ENCODE results near the gene AK3.

Gene AK3

DNA sequence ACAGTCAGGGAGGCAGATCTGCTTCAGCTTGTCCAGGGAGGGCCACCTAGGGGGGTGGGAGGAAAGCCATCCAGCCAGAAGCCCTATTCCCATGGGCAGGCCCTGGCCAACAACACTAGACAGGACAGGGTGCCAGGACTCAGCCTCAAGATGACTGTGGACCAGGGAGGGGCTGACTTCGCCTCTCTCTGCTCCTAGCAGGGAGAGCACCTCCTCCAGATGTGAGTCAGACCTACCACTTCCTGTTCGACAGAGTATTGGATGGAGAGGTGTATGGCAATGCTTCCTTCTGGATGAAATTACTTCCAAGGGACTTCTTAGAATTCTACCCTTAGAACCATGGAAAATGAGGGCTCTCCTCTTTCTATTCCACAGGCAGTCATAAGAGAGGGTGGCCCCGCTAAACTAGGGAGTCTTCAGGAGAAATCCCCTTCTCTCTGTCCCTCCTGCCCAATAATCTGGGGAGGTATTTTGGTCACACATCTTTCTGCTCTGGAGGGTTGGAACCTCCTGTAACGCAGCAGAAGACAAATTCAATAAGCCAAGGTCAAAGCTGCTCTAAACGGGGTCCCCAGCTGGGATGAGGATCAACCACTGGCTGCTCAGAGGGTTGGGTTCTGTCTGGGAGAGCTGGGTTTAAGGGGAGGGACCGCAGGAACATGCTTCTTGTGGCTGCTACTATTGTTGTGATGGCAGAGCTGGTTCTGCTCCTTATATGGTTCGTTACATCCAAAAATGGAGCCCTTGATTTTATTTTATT lies 28.5 kb upstream of the AK3 start:
- ATAC-seq (ENCODE audit: low read depth), result peak; percentile 94
- Histone ChIP-seq H3K36me3 (ENCODE audit: low read depth) (no peaks in the 10 kb centered on the region), H3K4me1 (ENCODE audit: insufficient read depth, poor library complexity, severe bottlenecking) (no peaks in the 10 kb centered on the region), H3K9me3 (ENCODE audit: severe bottlenecking) (no peaks in the 10 kb centered on the region), H3K4me3 (ENCODE audit: severe bottlenecking) (no peak overlapping the region), H3K27me3 (ENCODE audit: insufficient read depth, poor library complexity, severe bottlenecking) (no peaks in the 10 kb centered on the region), H3K27ac (ENCODE audit: poor library complexity, severe bottlenecking) (no peak overlapping the region)
- TF ChIP-seq, protein P1, sequence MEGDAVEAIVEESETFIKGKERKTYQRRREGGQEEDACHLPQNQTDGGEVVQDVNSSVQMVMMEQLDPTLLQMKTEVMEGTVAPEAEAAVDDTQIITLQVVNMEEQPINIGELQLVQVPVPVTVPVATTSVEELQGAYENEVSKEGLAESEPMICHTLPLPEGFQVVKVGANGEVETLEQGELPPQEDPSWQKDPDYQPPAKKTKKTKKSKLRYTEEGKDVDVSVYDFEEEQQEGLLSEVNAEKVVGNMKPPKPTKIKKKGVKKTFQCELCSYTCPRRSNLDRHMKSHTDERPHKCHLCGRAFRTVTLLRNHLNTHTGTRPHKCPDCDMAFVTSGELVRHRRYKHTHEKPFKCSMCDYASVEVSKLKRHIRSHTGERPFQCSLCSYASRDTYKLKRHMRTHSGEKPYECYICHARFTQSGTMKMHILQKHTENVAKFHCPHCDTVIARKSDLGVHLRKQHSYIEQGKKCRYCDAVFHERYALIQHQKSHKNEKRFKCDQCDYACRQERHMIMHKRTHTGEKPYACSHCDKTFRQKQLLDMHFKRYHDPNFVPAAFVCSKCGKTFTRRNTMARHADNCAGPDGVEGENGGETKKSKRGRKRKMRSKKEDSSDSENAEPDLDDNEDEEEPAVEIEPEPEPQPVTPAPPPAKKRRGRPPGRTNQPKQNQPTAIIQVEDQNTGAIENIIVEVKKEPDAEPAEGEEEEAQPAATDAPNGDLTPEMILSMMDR (IDR thresholded peaks at IDR 0.05; ENCODE audit: poor library complexity, severe bottlenecking), result no peak
- no peak for DNase-seq (ENCODE audit: low spot score)

DNA sequence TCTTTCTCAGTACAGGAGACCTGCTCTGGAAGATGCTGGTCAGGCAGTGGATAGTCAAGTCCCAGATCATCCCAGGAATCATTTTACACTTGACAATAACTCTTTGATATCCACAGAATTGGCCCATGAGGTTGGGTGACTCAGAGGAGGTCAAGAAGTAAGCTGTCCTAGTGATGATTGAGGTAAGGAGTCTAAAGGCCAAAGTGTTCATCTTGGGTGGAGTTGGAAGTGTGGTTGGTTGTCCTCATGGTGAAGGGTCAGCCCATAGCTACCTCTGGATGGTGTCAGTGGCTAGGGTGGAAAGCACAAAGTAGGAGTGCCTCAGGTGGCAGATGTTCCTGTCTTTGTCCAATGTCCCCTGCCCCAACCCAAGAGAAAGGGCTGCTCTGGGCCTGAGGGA lies 27.7 kb upstream of the AK3 start:
- DNase-seq (ENCODE audit: low spot score), result no peak
- Histone ChIP-seq H3K4me3 (ENCODE audit: severe bottlenecking) (no peak overlapping the region), H3K36me3 (ENCODE audit: low read depth) (no peaks in the 10 kb centered on the region), H3K27me3 (ENCODE audit: insufficient read depth, poor library complexity, severe bottlenecking) (no peaks in the 10 kb centered on the region), H3K27ac (ENCODE audit: poor library complexity, severe bottlenecking) (no peak overlapping the region), H3K4me1 (ENCODE audit: insufficient read depth, poor library complexity, severe bottlenecking) (no peaks in the 10 kb centered on the region), H3K9me3 (ENCODE audit: severe bottlenecking) (no peaks in the 10 kb centered on the region)
- TF ChIP-seq, protein P1 (IDR thresholded peaks at IDR 0.05; ENCODE audit: poor library complexity, severe bottlenecking), result no peak
- ATAC-seq (ENCODE audit: low read depth), result no peak

DNA sequence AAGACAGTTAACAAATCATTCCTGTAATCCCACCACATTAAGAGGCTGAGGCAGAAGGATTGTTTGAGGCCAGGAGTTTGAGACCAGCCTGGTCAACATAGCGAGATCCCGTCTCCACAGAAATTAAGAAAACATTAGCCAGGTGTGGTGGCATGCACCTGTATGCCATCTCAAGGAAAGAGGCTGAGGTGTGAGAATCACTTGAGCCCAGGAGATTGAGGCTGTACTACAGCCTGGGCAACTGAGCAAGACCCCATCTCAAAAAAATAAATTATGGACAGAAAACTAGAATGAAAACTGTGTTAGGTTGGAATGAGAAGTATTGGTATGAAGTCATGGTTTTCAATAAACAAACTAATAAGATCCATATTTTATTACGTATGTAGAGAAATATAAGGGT lies 23.0 kb upstream of the AK3 start:
- Histone ChIP-seq H3K27me3 (ENCODE audit: insufficient read depth, poor library complexity, severe bottlenecking) (no peaks in the 10 kb centered on the region), H3K4me3 (ENCODE audit: severe bottlenecking) (no peak overlapping the region), H3K36me3 (ENCODE audit: low read depth) (no peaks in the 10 kb centered on the region), H3K9me3 (ENCODE audit: severe bottlenecking) (no peaks in the 10 kb centered on the region), H3K4me1 (ENCODE audit: insufficient read depth, poor library complexity, severe bottlenecking) (no peaks in the 10 kb centered on the region), H3K27ac (ENCODE audit: poor library complexity, severe bottlenecking) (no peak overlapping the region)
- ATAC-seq (ENCODE audit: low read depth), result no peak
- no peak for DNase-seq (ENCODE audit: low spot score)
- TF ChIP-seq, protein P1 (IDR thresholded peaks at IDR 0.05; ENCODE audit: poor library complexity, severe bottlenecking), result no peak

DNA sequence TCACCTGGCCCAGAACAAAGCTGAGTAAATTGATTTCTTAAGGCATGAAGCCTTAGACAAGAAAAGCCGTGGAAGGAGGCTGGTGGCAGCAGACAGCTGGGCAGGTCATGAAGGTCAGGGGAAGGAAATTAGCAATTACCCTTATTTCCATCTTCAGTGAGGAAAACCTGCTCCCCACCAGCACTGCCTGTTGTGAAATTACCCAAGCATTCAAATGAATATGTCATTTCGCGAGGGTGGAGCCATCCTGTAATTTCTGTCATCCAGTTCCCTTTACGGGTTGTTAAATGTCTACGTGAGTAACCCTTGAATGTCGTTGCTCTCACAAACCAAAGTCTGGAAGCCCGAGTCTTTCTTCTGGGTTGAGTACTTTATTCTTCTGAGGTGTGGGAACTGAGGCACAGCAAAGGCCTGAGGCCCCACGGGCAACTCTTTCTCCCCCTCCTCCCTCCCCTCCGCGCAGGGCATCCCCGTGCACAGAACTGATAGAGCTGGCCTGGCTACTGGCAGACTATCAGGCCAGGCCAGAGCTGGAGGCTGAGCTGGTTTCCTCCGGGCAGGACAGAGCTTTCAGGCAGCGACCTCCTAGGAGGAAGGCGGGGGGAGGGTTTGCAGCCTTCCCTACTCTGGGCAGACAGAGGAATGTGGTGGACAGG lies 22.0 kb upstream of the AK3 start:
- DNase-seq (ENCODE audit: low spot score), result no peak

More for the DNA sequence above, 22.0 kb upstream of the AK3 start:
- no peaks in the 10 kb centered on the region for H3K4me1 ChIP-seq (ENCODE audit: insufficient read depth, poor library complexity, severe bottlenecking)
- TF ChIP-seq, protein P1 (IDR thresholded peaks at IDR 0.05; ENCODE audit: poor library complexity, severe bottlenecking), result peak; percentile 68
- no peaks in the 10 kb centered on the region for H3K9me3 ChIP-seq (ENCODE audit: severe bottlenecking)
- H3K36me3 ChIP-seq (ENCODE audit: low read depth), result no peaks in the 10 kb centered on the region
- ATAC-seq (ENCODE audit: low read depth), result no peak
- no peak overlapping the region for H3K27ac ChIP-seq (ENCODE audit: poor library complexity, severe bottlenecking)
- H3K27me3 ChIP-seq (ENCODE audit: insufficient read depth, poor library complexity, severe bottlenecking), result no peaks in the 10 kb centered on the region
- H3K4me3 ChIP-seq (ENCODE audit: severe bottlenecking), result no peak overlapping the region

All from RWPE2 (cell line).